GM12878 (cell line): ENCODE data around the gene MTA3. TPM values are rescaled to one million over a fixed set of nuclear protein-coding genes. Genes with fewer than 3 reads are reported as not detected.
A peak's percentile ranks its signal among the peaks of the same experiment; 100 is the strongest.

Experiments used
- BACH1 ChIP-seq: fragments of 450-650 bp; IDR thresholded peaks from 2 replicates; pipeline ENCODE4 v1.6.1; 2017; ENCODE audit warnings: mild to moderate bottlenecking, borderline replicate concordance
- BRCA1 ChIP-seq: IDR thresholded peaks from 2 replicates; pipeline ENCODE4 v1.6.1; 2011; ENCODE audit warnings: low read depth, low read length, improper control_type of control experiment
- CUX1 ChIP-seq: IDR thresholded peaks from 2 replicates; pipeline ENCODE4 v1.6.1; 2012; ENCODE audit warnings: improper control_type of control experiment, low read depth, low read length; ENCODE audit not compliant: insufficient replicate concordance
- ETV6 ChIP-seq, 2 experiments: fragments of 450-650 bp in 1 of 2; IDR thresholded peaks in 1 of 2; conservative IDR thresholded peaks in 1 of 2; 2 replicates each; pipeline ENCODE4 v1.6.1; 2014; ENCODE audit warnings: antibody characterized with exemption in 1 of 2, borderline replicate concordance in 1 of 2, low read depth in 1 of 2, mild to moderate bottlenecking in 1 of 2, moderate library complexity in 1 of 2
- IKZF1 ChIP-seq: fragments of 450-650 bp; conservative IDR thresholded peaks from 2 replicates; pipeline ENCODE4 v1.6.1; 2017; ENCODE audit warnings: antibody characterized with exemption, mild to moderate bottlenecking
- IRF4 ChIP-seq: IDR thresholded peaks from 2 replicates; pipeline ENCODE4 v1.6.1; 2011; ENCODE audit warnings: low read depth, low read length
- JUNB ChIP-seq: IDR thresholded peaks from 2 replicates; pipeline ENCODE4 v1.6.1; 2016; ENCODE audit warnings: antibody characterized with exemption, mild to moderate bottlenecking
- NFYB ChIP-seq: IDR thresholded peaks from 2 replicates; pipeline ENCODE4 v1.6.1; 2011; ENCODE audit warnings: low read depth, mild to moderate bottlenecking, low read length, improper control_type of control experiment, moderate library complexity; ENCODE audit not compliant: insufficient read depth
- RELB ChIP-seq: fragments of 450-650 bp; IDR thresholded peaks from 2 replicates; pipeline ENCODE4 v1.6.1; 2017; ENCODE audit warnings: low read depth, mild to moderate bottlenecking, moderate library complexity
- RUNX3 ChIP-seq: IDR thresholded peaks from 2 replicates; pipeline ENCODE4 v1.6.1; 2012; ENCODE audit warnings: low read length, inconsistent platforms
- SP1 ChIP-seq: IDR thresholded peaks from one replicate; pipeline ENCODE4 v1.6.1; 2011; ENCODE audit warnings: low read depth, low read length
- ZNF592 ChIP-seq: fragments of 450-650 bp; IDR thresholded peaks from 2 replicates; pipeline ENCODE4 v1.6.1; 2017; ENCODE audit warnings: mild to moderate bottlenecking, moderate library complexity
- ZNF622 ChIP-seq: fragments of 450-650 bp; IDR thresholded peaks from 2 replicates; pipeline ENCODE4 v1.6.1; 2017; ENCODE audit warnings: mild to moderate bottlenecking, inconsistent platforms
- polyA plus RNA-seq, 11 experiments: library from polyadenylated mRNA; depleted of rRNA in 4 of 11; unstranded in 6 of 11; stranded (reverse) in 5 of 11; fragments of >200 nt; fragmentation: Nextera tagmentation in 4 of 11; fragmentation: Illumina TruSeq in 1 of 11; extraction: Ambion mirVana in 4 of 11; extraction: Trizol in 1 of 11; gene quantifications; 1 replicate in 1 of 11; 2 replicates in 10 of 11; pipeline versions ENCODE4 v1.2.1 to v1.2.3, GENCODE V29; 2011 to 2016; ENCODE audit warnings: inconsistent platforms in 2 of 11, missing spikeins in 2 of 11, low read depth in 1 of 11
- total RNA-seq, 4 experiments: library from RNA; depleted of rRNA in 3 of 4; stranded (reverse); fragments of >200 nt in 3 of 4; fragmentation: Illumina TruSeq in 1 of 4; extraction: Trizol in 1 of 4; gene quantifications; 2 replicates each; pipeline versions ENCODE4 v1.2.1 to v1.2.3, GENCODE V29; 2013 to 2021

MTA3 gene
- total and polyA plus RNA-seq, 10 of the 15 experiments (the other 5 are each of a cell fraction or from before 2014, with no cell fraction given), result 17.6 to 45.5 (median 26.5) TPM

- TF ChIP-seq ZNF592 (no peak), CUX1 (peak; percentile 59), RUNX3 (peak; percentile 53; the same call in 1 of the 2 replicates), SP1 (peak; percentile 52), ETV6 (conservative IDR thresholded peaks at IDR 0.05 in 1 of 2, IDR thresholded peaks at IDR 0.05 in 1 of 2; ENCODE audit: borderline replicate concordance in 1 of 2, low read depth in 1 of 2) (0 out of 4 replicates have a peak, but pooled peaks of 1 of the 2 experiments have one; percentile 37), ZNF622 (no peak), RELB (peak; percentile 69; the same call in 1 of the 2 replicates), JUNB (peak; percentile 94), BRCA1 (no peak), NFYB (0 out of 2 replicates have a peak, but pooled peaks have one; percentile 22), BACH1 (peak; percentile 81; the same call in 1 of the 2 replicates), IKZF1 (peak; percentile 64), IRF4 (peak; percentile 99)
Measured at GRCh38 chr2:42722320-42723190, 154.1 kb downstream of the MTA3 start (continued).
